ENCODE measurements around the gene SMIM27. TPM values are rescaled to one million over a fixed set of nuclear protein-coding genes. Genes with fewer than 3 reads are reported as not detected.

The SMIM27 gene, protein sequence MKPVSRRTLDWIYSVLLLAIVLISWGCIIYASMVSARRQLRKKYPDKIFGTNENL
- polyA plus RNA-seq (15.6 and 23.2 TPM in 2 replicates), polyA minus RNA-seq (2.9 and 3.7 TPM in 2 replicates)

DNA sequence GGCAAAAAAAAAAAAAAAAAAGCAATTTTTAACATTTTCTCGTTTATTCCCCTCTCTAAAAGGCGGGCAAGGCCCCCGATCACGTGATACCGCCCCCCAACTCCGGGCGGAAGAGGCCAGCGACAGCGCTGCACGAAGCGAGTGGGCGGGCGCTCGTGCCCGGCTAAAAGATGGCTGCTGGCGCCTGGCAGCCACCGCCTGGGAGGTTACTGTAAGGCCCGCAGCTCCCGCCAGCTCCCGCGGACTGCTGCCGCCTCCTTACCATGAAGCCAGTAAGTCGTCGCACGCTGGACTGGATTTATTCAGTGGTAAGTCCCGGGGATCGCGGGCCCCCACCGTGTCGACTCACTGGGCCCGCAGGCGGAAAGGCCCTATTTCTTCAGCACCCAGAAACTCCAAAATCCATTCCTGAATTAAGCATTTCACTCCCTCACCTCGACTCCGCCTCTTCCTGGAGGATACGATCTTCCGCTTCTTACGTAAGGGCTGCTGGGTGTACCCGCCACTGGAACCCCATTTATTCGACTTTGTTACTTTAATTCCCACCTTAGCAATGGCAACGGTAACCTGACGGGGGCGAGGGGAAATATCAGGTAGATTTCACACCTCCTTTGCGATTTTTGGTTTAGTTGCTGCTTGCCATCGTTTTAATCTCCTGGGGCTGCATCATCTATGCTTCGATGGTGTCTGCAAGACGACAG is at the start of gene SMIM27, which contains the start of gene TOPORS:
TSS of gene SMIM27 (plus strand) at position 156 of the 701 bp plus-strand sequence. CDS start at position 264, 108 bp downstream.
TSS of gene TOPORS (minus strand) at position 415 of the 701 bp plus-strand sequence. CDS start at position 265, 150 bp downstream.
- Histone ChIP-seq H3F3A (ENCODE audit: insufficient read depth, low read length, poor library complexity, severe bottlenecking) (no peaks in the 10 kb centered on the region), H3K27ac (ENCODE audit: low read length) (peak within 1 kb of the TSS; percentile 92)
- TF ChIP-seq, protein P1, sequence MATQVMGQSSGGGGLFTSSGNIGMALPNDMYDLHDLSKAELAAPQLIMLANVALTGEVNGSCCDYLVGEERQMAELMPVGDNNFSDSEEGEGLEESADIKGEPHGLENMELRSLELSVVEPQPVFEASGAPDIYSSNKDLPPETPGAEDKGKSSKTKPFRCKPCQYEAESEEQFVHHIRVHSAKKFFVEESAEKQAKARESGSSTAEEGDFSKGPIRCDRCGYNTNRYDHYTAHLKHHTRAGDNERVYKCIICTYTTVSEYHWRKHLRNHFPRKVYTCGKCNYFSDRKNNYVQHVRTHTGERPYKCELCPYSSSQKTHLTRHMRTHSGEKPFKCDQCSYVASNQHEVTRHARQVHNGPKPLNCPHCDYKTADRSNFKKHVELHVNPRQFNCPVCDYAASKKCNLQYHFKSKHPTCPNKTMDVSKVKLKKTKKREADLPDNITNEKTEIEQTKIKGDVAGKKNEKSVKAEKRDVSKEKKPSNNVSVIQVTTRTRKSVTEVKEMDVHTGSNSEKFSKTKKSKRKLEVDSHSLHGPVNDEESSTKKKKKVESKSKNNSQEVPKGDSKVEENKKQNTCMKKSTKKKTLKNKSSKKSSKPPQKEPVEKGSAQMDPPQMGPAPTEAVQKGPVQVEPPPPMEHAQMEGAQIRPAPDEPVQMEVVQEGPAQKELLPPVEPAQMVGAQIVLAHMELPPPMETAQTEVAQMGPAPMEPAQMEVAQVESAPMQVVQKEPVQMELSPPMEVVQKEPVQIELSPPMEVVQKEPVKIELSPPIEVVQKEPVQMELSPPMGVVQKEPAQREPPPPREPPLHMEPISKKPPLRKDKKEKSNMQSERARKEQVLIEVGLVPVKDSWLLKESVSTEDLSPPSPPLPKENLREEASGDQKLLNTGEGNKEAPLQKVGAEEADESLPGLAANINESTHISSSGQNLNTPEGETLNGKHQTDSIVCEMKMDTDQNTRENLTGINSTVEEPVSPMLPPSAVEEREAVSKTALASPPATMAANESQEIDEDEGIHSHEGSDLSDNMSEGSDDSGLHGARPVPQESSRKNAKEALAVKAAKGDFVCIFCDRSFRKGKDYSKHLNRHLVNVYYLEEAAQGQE (IDR thresholded peaks at IDR 0.05; ENCODE audit: borderline replicate concordance), result peak; percentile 97
- TF ChIP-seq SMC3 (conservative IDR thresholded peaks at IDR 0.05; ENCODE audit: poor library complexity) (peak; percentile 40), POLR2AphosphoS5 (IDR thresholded peaks at IDR 0.05) (peak; percentile 76), EZH2 (IDR thresholded peaks at IDR 0.05; ENCODE audit: borderline replicate concordance, insufficient read depth, low read length, poor library complexity, severe bottlenecking) (no peak), MXI1 (conservative IDR thresholded peaks at IDR 0.05; ENCODE audit: poor library complexity, severe bottlenecking) (peak; percentile 67), EP300 (conservative IDR thresholded peaks at IDR 0.05; ENCODE audit: poor library complexity, severe bottlenecking) (peak; percentile 46), TAF1 (IDR thresholded peaks at IDR 0.05; ENCODE audit: low read depth) (peak; percentile 99), RAD21 (conservative IDR thresholded peaks at IDR 0.05) (no peak)
- TF ChIP-seq, protein P2, sequence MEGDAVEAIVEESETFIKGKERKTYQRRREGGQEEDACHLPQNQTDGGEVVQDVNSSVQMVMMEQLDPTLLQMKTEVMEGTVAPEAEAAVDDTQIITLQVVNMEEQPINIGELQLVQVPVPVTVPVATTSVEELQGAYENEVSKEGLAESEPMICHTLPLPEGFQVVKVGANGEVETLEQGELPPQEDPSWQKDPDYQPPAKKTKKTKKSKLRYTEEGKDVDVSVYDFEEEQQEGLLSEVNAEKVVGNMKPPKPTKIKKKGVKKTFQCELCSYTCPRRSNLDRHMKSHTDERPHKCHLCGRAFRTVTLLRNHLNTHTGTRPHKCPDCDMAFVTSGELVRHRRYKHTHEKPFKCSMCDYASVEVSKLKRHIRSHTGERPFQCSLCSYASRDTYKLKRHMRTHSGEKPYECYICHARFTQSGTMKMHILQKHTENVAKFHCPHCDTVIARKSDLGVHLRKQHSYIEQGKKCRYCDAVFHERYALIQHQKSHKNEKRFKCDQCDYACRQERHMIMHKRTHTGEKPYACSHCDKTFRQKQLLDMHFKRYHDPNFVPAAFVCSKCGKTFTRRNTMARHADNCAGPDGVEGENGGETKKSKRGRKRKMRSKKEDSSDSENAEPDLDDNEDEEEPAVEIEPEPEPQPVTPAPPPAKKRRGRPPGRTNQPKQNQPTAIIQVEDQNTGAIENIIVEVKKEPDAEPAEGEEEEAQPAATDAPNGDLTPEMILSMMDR (IDR thresholded peaks at IDR 0.05; ENCODE audit: poor library complexity, severe bottlenecking), result peak; percentile 31

DNA sequence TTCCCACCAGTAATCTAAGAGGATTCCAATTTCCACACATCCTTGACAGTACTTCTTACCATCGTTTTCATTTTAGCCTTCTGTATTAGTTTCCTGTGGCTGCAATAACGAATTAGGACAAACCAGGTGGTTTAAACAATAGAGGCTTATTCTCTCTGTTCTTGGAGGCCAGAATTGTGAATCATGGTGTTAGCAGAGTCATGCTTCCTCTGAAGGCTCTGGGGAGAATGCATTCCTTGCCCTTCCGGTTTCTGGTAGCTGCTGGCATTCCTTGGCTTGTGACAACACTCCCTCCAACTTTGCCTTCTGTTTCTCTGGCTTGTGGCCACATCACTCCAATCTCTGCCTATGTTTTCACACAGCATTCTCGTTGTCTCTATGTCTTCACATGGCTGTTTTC is 49.7 kb upstream of the SMIM27 start:
- H3K36me3 ChIP-seq (ENCODE audit: insufficient read depth, low read length), result no peaks in the 10 kb centered on the region
- no peaks in the 10 kb centered on the region for H3K27me3 ChIP-seq (ENCODE audit: insufficient read depth, low read depth, low read length)
- no peaks in the 10 kb centered on the region for H3K9me3 ChIP-seq (ENCODE audit: low read length)
- H4K20me1 ChIP-seq (ENCODE audit: insufficient read depth), result no peaks in the 10 kb centered on the region
- no peak for TF ChIP-seq TAF1 (IDR thresholded peaks at IDR 0.05; ENCODE audit: low read depth)
- TF ChIP-seq, protein P2 (IDR thresholded peaks at IDR 0.05; ENCODE audit: poor library complexity, severe bottlenecking), result no peak
- TF ChIP-seq EP300 (conservative IDR thresholded peaks at IDR 0.05; ENCODE audit: poor library complexity, severe bottlenecking), result no peak
- no peak overlapping the region for H2AFZ ChIP-seq (ENCODE audit: low read depth, low read length)
- H3K4me3 ChIP-seq (ENCODE audit: low read length), result no peak overlapping the region
- H3K79me2 ChIP-seq (replicated peaks; ENCODE audit: insufficient read depth, low read length), result no peaks in the 10 kb centered on the region
- no peak overlapping the region for H3K9ac ChIP-seq (ENCODE audit: low read length)
- no peaks in the 10 kb centered on the region for H3K9me2 ChIP-seq (ENCODE audit: insufficient read depth, low read length)
- no peak overlapping the region for H3K27ac ChIP-seq (ENCODE audit: low read length)
- no peak overlapping the region for H3K4me2 ChIP-seq (ENCODE audit: low read length)
- no peaks in the 10 kb centered on the region for H3F3A ChIP-seq (ENCODE audit: insufficient read depth, low read length, poor library complexity, severe bottlenecking)

More for the DNA sequence above, at the start of gene SMIM27, which contains the start of gene TOPORS:
- Histone ChIP-seq H2AFZ (ENCODE audit: low read depth, low read length) (peak within 1 kb of the TSS; percentile 53), H3K4me3 (ENCODE audit: low read length) (peak within 1 kb of the TSS; percentile 96), H4K20me1 (ENCODE audit: insufficient read depth) (no peaks in the 10 kb centered on the region), H3K36me3 (ENCODE audit: insufficient read depth, low read length) (no peaks in the 10 kb centered on the region), H3K4me2 (ENCODE audit: low read length) (peak within 1 kb of the TSS; percentile 95), H3K9me2 (ENCODE audit: insufficient read depth, low read length) (no peaks in the 10 kb centered on the region), H3K79me2 (replicated peaks; ENCODE audit: insufficient read depth, low read length) (peaks cover 30% of the 10 kb centered on the region), H3K9ac (ENCODE audit: low read length) (peak within 1 kb of the TSS; percentile 85), H3K27me3 (ENCODE audit: insufficient read depth, low read depth, low read length) (no peaks in the 10 kb centered on the region), H3K9me3 (ENCODE audit: low read length) (no peaks in the 10 kb centered on the region)

Measured in neural cell (in vitro differentiated cells).